Panc1 (cell line): Measurements from ENCODE around the gene ZNF516. TPM values are rescaled to one million over a fixed set of nuclear protein-coding genes. Genes with fewer than 3 reads are reported as not detected.

Experiments
- ATAC-seq: fragments of 200-7000 bp; cut with Tn5 transposase; 2 replicates; pipeline ENCODE4 v1.9.1; 2020; ENCODE audit warnings: mild to moderate bottlenecking, moderate library complexity
- BruUV-seq: library from RNA; stranded (reverse); fragments of 400-500 nt; replicated peaks from 2 replicates; lab custom pipeline; 2021; lab: Mats Ljungman, UMichigan
- CTCF ChIA-PET: fragments of 300-600 bp; sonication (Branson Sonifier 250); formaldehyde crosslinking; loops from one replicate; lab custom pipeline; 2022; ENCODE audit warnings: antibody characterized with exemption; lab: Charles Lee
- POLR2A ChIA-PET: fragments of 300-600 bp; sonication (Branson Sonifier 250); formaldehyde crosslinking; loops from one replicate; lab custom pipeline; 2022; ENCODE audit warnings: antibody characterized with exemption; lab: Charles Lee
- DNase-seq: peaks from one replicate; pipeline ENCODE4 v3.0.0-alpha.2; 2010; ENCODE audit warnings: low read depth, low spot score
- H3K27ac ChIP-seq: 2 replicates; pipeline ENCODE4 v1.5.1; 2011; ENCODE audit warnings: mild to moderate bottlenecking, low read length, inconsistent platforms
- H3K27me3 ChIP-seq: fragments of 200-500 bp; sonication (Bioruptor generic); 2 replicates; pipeline ENCODE4 v1.6.0; 2014; ENCODE audit warnings: low read length, inconsistent platforms; ENCODE audit not compliant: control insufficient read depth, insufficient read depth
- H3K36me3 ChIP-seq: fragments of 200-500 bp; sonication (Bioruptor generic); 2 replicates; pipeline ENCODE4 v1.5.1; 2014; ENCODE audit warnings: inconsistent platforms, mild to moderate bottlenecking, low read length, moderate library complexity; ENCODE audit not compliant: control insufficient read depth, insufficient read depth
- H3K4me1 ChIP-seq: 2 replicates; pipeline ENCODE4 v1.5.1; 2011; ENCODE audit warnings: inconsistent platforms, mild to moderate bottlenecking, low read length, moderate library complexity; ENCODE audit not compliant: control insufficient read depth, insufficient read depth
- H3K4me3 ChIP-seq, 2 experiments: 2 replicates each; pipeline ENCODE4 v1.5.1; 2011 to 2012; ENCODE audit warnings: low read depth in 2 of 2, low read length in 2 of 2, mild to moderate bottlenecking in 2 of 2, inconsistent platforms in 1 of 2, moderate library complexity in 1 of 2
- H3K9me3 ChIP-seq: fragments of 200-500 bp; sonication (Bioruptor generic); 2 replicates; pipeline ENCODE4 v1.5.1; 2014; ENCODE audit warnings: low read depth, mild to moderate bottlenecking, inconsistent platforms, low read length, moderate library complexity; ENCODE audit not compliant: control insufficient read depth, insufficient read depth
- CTCF ChIP-seq: fragments of 450-650 bp; IDR thresholded peaks from 2 replicates; pipeline ENCODE4 v1.5.1; 2017; ENCODE audit warnings: mild to moderate bottlenecking
- POLR2AphosphoS5 ChIP-seq: IDR thresholded peaks from 2 replicates; pipeline ENCODE4 v1.6.1; 2012; ENCODE audit warnings: mild to moderate bottlenecking, low read depth, low read length, moderate library complexity
- REST ChIP-seq, 2 experiments: IDR thresholded peaks; 2 replicates each; pipeline ENCODE4 v1.6.1; 2011 to 2012; ENCODE audit warnings: low read depth in 2 of 2, control low read depth in 1 of 2, low read length in 1 of 2, mild to moderate bottlenecking in 1 of 2, moderate library complexity in 1 of 2; ENCODE audit not compliant: insufficient read depth in 1 of 2
- SIN3A ChIP-seq: IDR thresholded peaks from 2 replicates; pipeline ENCODE4 v1.6.1; 2012; ENCODE audit warnings: low read depth, mild to moderate bottlenecking, low read length, moderate library complexity, borderline replicate concordance; ENCODE audit not compliant: insufficient read depth
- TCF7L2 ChIP-seq: IDR thresholded peaks from 2 replicates; pipeline ENCODE4 v1.6.1; 2011; ENCODE audit warnings: mild to moderate bottlenecking, low read depth, low read length, inconsistent platforms
- in situ Hi-C: cut with HindIII; loops from 2 replicates; pipeline ENCODE4 v1.10.0; 2016; ENCODE audit warnings: low sequenced_read_pairs, low pct_unique_long_range_greater_than_20kb
- intact Hi-C: fragments of 100-400 bp; cut with micrococcal nuclease; formaldehyde crosslinking; loops from one replicate; pipeline ENCODE4 v1.10.0; 2022; ENCODE audit not compliant: unreplicated experiment
- total RNA-seq: library from RNA; stranded (reverse); gene quantifications from one replicate; pipeline ENCODE4 v1.2.1, GENCODE V29; 2021; ENCODE audit not compliant: unreplicated experiment

ZNF516 gene
- total RNA-seq, 1 experiment from 2014 or later: 28.6 TPM

- Histone ChIP-seq H3K27me3 (peaks cover 7% of the 10 kb centered on the region), H3K9me3 (no peaks in the 10 kb centered on the region), H3K27ac (no peak overlapping the region), H3K4me1 (peaks cover 12% of the 10 kb centered on the region), H3K4me3 (peak overlapping the region; percentile 50 to 84), H3K36me3 (no peaks in the 10 kb centered on the region; the same call in 1 of the 2 replicates)
- no peak for TF ChIP-seq POLR2AphosphoS5
- no peak for TF ChIP-seq SIN3A
- no peak for TF ChIP-seq TCF7L2
- TF ChIP-seq REST (IDR thresholded peaks at IDR 0.05; ENCODE audit: insufficient read depth in 1 of 2, low read depth in 2 of 2, low read length in 1 of 2): no peak
- no peak for TF ChIP-seq CTCF
- CTCF ChIA-PET: no interaction called here
- intact Hi-C loops: loop anchor here (10.0 kb wide), 1 partner anchor 188 kb away; no protein-coding TSS in a partner anchor
- no peak for ATAC-seq
- POLR2A ChIA-PET: no interaction called here
- BruUV-seq: no TSS peak
- no peak for DNase-seq
- in situ Hi-C loops: no loop called here
These were observed 1.3 kb upstream of the ZNF516 start for GRCh38 chr18:76496194-76496890.

- DNase-seq (no peak), ATAC-seq (peak; percentile 39)
- Histone ChIP-seq H3K9me3 (no peaks in the 10 kb centered on the region), H3K27ac (peak overlapping the region; percentile 54), H3K4me3 (peak overlapping the region; percentile 50 to 84), H3K4me1 (peaks cover 13% of the 10 kb centered on the region), H3K36me3 (no peaks in the 10 kb centered on the region; the same call in 1 of the 2 replicates), H3K27me3 (peaks cover 7% of the 10 kb centered on the region)
- TF ChIP-seq CTCF (no peak), REST (IDR thresholded peaks at IDR 0.05; ENCODE audit: insufficient read depth in 1 of 2, low read depth in 2 of 2, low read length in 1 of 2) (0 out of 4 replicates have a peak, but pooled peaks of 1 of the 2 experiments have one; percentile 17), SIN3A (peak; percentile 77; the same call in 1 of the 2 replicates), POLR2AphosphoS5 (no peak; the same call in 1 of the 2 replicates), TCF7L2 (peak; percentile 85)
- ChIA-PET CTCF (no interaction called here), POLR2A (no interaction called here)
- no TSS peak for BruUV-seq
- intact Hi-C loops: loop anchor here (10.0 kb wide), 1 partner anchor 189 kb away; no protein-coding TSS in a partner anchor
- in situ Hi-C loops: no loop called here
These were observed 572 bp upstream of the ZNF516 start for GRCh38 chr18:76495435-76496193.
